ENCODE results near the gene DDB1.

GRCh38 chr11:61307354-61307753, 25.6 kb downstream of the DDB1 start:
- TF ChIP-seq, protein P1, sequence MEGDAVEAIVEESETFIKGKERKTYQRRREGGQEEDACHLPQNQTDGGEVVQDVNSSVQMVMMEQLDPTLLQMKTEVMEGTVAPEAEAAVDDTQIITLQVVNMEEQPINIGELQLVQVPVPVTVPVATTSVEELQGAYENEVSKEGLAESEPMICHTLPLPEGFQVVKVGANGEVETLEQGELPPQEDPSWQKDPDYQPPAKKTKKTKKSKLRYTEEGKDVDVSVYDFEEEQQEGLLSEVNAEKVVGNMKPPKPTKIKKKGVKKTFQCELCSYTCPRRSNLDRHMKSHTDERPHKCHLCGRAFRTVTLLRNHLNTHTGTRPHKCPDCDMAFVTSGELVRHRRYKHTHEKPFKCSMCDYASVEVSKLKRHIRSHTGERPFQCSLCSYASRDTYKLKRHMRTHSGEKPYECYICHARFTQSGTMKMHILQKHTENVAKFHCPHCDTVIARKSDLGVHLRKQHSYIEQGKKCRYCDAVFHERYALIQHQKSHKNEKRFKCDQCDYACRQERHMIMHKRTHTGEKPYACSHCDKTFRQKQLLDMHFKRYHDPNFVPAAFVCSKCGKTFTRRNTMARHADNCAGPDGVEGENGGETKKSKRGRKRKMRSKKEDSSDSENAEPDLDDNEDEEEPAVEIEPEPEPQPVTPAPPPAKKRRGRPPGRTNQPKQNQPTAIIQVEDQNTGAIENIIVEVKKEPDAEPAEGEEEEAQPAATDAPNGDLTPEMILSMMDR (IDR thresholded peaks at IDR 0.05 in 4 of 5, conservative IDR thresholded peaks at IDR 0.05 in 1 of 5), result no peak
- TF ChIP-seq POLR2A (IDR thresholded peaks at IDR 0.05), result no peak

All from gastrocnemius medialis (tissue), 4 donors.